HFFc6 (cell line): Measurements from ENCODE around the gene JOSD1. TPM values are rescaled to one million over a fixed set of nuclear protein-coding genes. Genes with fewer than 3 reads are reported as not detected.

Experiments used
- DNase-seq: peaks from one replicate; pipeline ENCODE4 v3.0.0-alpha.2; 2018
- H3K27ac Mint-ChIP-seq: 2 replicates; pipeline ENCODE4 v1.8.0; 2020; ENCODE audit warnings: mild to moderate bottlenecking, mixed read lengths
- H3K27me3 Mint-ChIP-seq: 2 replicates; pipeline ENCODE4 v1.8.0; 2021; ENCODE audit warnings: mild to moderate bottlenecking, moderate library complexity, mixed read lengths; ENCODE audit not compliant: insufficient read depth
- H3K36me3 Mint-ChIP-seq: 2 replicates; pipeline ENCODE4 v1.8.0; 2021; ENCODE audit warnings: low read depth, mixed read lengths
- H3K4me1 Mint-ChIP-seq: 2 replicates; pipeline ENCODE4 v1.8.0; 2020; ENCODE audit warnings: low read depth, mixed read lengths
- H3K4me3 Mint-ChIP-seq: 2 replicates; pipeline ENCODE4 v1.8.0; 2020; ENCODE audit warnings: mild to moderate bottlenecking, moderate library complexity, mixed read lengths
- H3K9me3 Mint-ChIP-seq: 2 replicates; pipeline ENCODE4 v1.8.0; 2020; ENCODE audit warnings: mild to moderate bottlenecking, mixed read lengths
- CTCF ChIP-seq: fragments of 200-600 bp; sonication (generic); IDR thresholded peaks from 2 replicates; pipeline ENCODE4 v1.5.0; 2021; ENCODE audit warnings: antibody characterized with exemption, mild to moderate bottlenecking
- total RNA-seq, 6 experiments: library from RNA; stranded (reverse); fragmentation: NEBNext Ultra II Directional; extraction: Animal tissue kit (Norgen Biotek cat#: 25700); gene quantifications; 2 replicates in 1 of 6; 3 replicates in 5 of 6; pipeline ENCODE4 v1.2.3, GENCODE V29; 2021

The JOSD1 gene
- total RNA-seq, 6 experiments from 2014 or later = 37.8 to 44.6 (median 41.0) TPM

GRCh38 chr22:38710351-38710750 is 9.6 kb upstream of the JOSD1 start:
- no peak overlapping the region for H3K27ac Mint-ChIP-seq
- H3K4me3 Mint-ChIP-seq = no peak overlapping the region
- DNase-seq = no peak
- H3K9me3 Mint-ChIP-seq = no peaks in the 10 kb centered on the region
- H3K27me3 Mint-ChIP-seq = no peaks in the 10 kb centered on the region; the same call in 1 of the 2 replicates
- TF ChIP-seq CTCF = no peak
- peaks cover 10% of the 10 kb centered on the region for H3K36me3 Mint-ChIP-seq
- peaks cover 59% of the 10 kb centered on the region for H3K4me1 Mint-ChIP-seq

DNA sequence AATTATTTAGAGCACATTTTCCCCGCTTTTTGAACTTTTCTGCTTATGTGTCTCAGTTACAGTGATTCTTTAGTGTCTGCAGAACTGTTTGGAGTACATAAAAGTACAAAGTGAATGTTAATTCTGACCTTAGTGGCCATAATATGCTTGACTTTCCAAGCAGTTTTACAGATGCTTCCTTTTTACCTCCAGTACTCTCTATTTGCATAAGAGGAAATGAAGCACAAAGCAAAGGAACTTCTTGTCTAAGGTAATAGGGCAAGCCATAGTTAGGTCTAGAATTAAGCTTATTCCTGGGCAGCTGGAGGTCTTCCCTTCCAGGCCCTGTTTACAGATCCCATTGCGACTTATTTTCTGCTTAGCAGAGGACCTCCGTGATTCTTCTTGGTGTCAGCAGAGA is 8.6 kb upstream of the JOSD1 start:
- H3K4me3 Mint-ChIP-seq = no peak overlapping the region
- no peaks in the 10 kb centered on the region for H3K9me3 Mint-ChIP-seq
- no peak for DNase-seq
- peaks cover 64% of the 10 kb centered on the region for H3K4me1 Mint-ChIP-seq
- H3K27me3 Mint-ChIP-seq = no peaks in the 10 kb centered on the region; the same call in 1 of the 2 replicates
- no peak for TF ChIP-seq CTCF
- H3K36me3 Mint-ChIP-seq = peaks cover 10% of the 10 kb centered on the region
- no peak overlapping the region; the same call in 1 of the 2 replicates for H3K27ac Mint-ChIP-seq

- Mint-ChIP-seq H3K4me1 (peaks cover 54% of the 10 kb centered on the region), H3K36me3 (peaks cover 10% of the 10 kb centered on the region), H3K27me3 (no peaks in the 10 kb centered on the region; the same call in 1 of the 2 replicates), H3K9me3 (no peaks in the 10 kb centered on the region), H3K27ac (peak overlapping the region; percentile 95), H3K4me3 (peak overlapping the region; percentile 98)
- no peak for DNase-seq
- no peak for TF ChIP-seq CTCF
Measured at GRCh38 chr22:38707984-38708383, 7.2 kb upstream of the JOSD1 start.

DNA sequence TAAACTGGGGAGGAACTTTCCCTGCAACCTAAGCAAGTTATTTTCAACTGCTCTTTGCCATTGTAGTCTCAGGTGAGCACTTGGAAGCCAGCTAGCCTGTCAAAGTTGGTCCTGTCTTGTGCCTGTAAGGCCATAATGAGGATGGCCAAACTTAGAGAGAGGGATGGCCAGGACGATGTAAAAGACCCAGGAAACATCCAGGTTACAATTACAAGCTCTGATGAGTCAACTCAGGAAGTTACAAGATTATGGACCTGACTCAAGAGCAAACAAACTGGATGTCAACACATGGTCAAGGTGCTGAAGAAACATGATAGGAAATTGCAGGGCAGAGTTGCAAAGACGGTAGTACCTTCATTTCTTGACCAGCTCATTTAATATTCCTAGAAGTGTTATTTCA is 6.6 kb upstream of the JOSD1 start:
- DNase-seq = peak; percentile 55
- Mint-ChIP-seq H3K27ac (peak overlapping the region; percentile 95), H3K27me3 (no peaks in the 10 kb centered on the region), H3K36me3 (peaks cover 9% of the 10 kb centered on the region), H3K4me1 (peaks cover 50% of the 10 kb centered on the region), H3K4me3 (peak overlapping the region; percentile 98), H3K9me3 (no peaks in the 10 kb centered on the region)
- no peak for TF ChIP-seq CTCF

- H3K4me1 Mint-ChIP-seq = peaks cover 46% of the 10 kb centered on the region
- H3K27me3 Mint-ChIP-seq = no peaks in the 10 kb centered on the region
- TF ChIP-seq CTCF = no peak
- H3K36me3 Mint-ChIP-seq = peaks cover 5% of the 10 kb centered on the region
- no peak for DNase-seq
- peak overlapping the region; percentile 98 for H3K4me3 Mint-ChIP-seq
- peak overlapping the region; percentile 95 for H3K27ac Mint-ChIP-seq
- no peaks in the 10 kb centered on the region for H3K9me3 Mint-ChIP-seq
Measured at GRCh38 chr22:38706901-38707195, 6.1 kb upstream of the JOSD1 start.
